ENCODE results near the gene ST3GAL3.
A peak's percentile ranks its signal among the peaks of the same experiment; 100 is the strongest.

The ST3GAL3 gene

GRCh38 chr1:43707190-43708001 is at the start of gene ST3GAL3:
Gene ST3GAL3 (plus strand): TSS chr1:43707536. CDS start chr1:43736263, 28,727 bp downstream.
- DNase-seq: peak; percentile 87

- no peak for DNase-seq
Observed at GRCh38 chr1:43659212-43660166, 47.8 kb upstream of the ST3GAL3 start.

- DNase-seq: no peak
Observed at GRCh38 chr1:43660355-43660754, 47.0 kb upstream of the ST3GAL3 start.

GRCh38 chr1:43664369-43664768 is 43.0 kb upstream of the ST3GAL3 start:
- no peak for DNase-seq

GRCh38 chr1:43666608-43667007 is 40.7 kb upstream of the ST3GAL3 start:
- no peak for DNase-seq

- DNase-seq: no peak
Observed at GRCh38 chr1:43668956-43669355, 38.4 kb upstream of the ST3GAL3 start.

GRCh38 chr1:43669878-43670277 is 37.5 kb upstream of the ST3GAL3 start:
- no peak for DNase-seq

GRCh38 chr1:43671193-43671592 is 36.1 kb upstream of the ST3GAL3 start:
- no peak for DNase-seq

GRCh38 chr1:43671626-43672330 is 35.6 kb upstream of the ST3GAL3 start:
- no peak for DNase-seq

GRCh38 chr1:43673261-43673660 is 34.1 kb upstream of the ST3GAL3 start:
- DNase-seq: no peak

- no peak for DNase-seq
Observed at GRCh38 chr1:43678940-43679339, 28.4 kb upstream of the ST3GAL3 start.

GRCh38 chr1:43683560-43683959 is 23.8 kb upstream of the ST3GAL3 start:
- no peak for DNase-seq

GRCh38 chr1:43686801-43687200 is 20.5 kb upstream of the ST3GAL3 start:
- no peak for DNase-seq

GRCh38 chr1:43687301-43688108 is 19.8 kb upstream of the ST3GAL3 start:
- DNase-seq: no peak

- no peak for DNase-seq
Observed at GRCh38 chr1:43688109-43688387, 19.3 kb upstream of the ST3GAL3 start.

- no peak for DNase-seq
Observed at GRCh38 chr1:43688594-43689000, 18.7 kb upstream of the ST3GAL3 start.

- no peak for DNase-seq
Observed at GRCh38 chr1:43689289-43689688, 18.0 kb upstream of the ST3GAL3 start.

GRCh38 chr1:43691871-43692815 is 15.2 kb upstream of the ST3GAL3 start:
- DNase-seq: no peak

- no peak for DNase-seq
Observed at GRCh38 chr1:43693371-43693770, 14.0 kb upstream of the ST3GAL3 start.

GRCh38 chr1:43699281-43699680 is 8.1 kb upstream of the ST3GAL3 start:
- no peak for DNase-seq

- no peak for DNase-seq
Observed at GRCh38 chr1:43703836-43704235, 3.5 kb upstream of the ST3GAL3 start.
